ENCODE measurements around the gene MICOS13.

MICOS13 gene

GRCh38 chr19:5676105-5676771 lies 4.1 kb downstream of the MICOS13 start:
- Histone ChIP-seq H3K4me1 (ENCODE audit: control insufficient read depth, insufficient read depth, low read length) (peaks cover 19% of the 10 kb centered on the region), H3K4me3 (ENCODE audit: low read length in 2 of 2) (no peak overlapping the region), H3K27ac (ENCODE audit: low read length) (no peak overlapping the region), H3K9ac (ENCODE audit: low read length in 2 of 2) (no peak overlapping the region), H3K27me3 (ENCODE audit: control insufficient read depth in 1 of 2, insufficient read depth in 2 of 2, low read length in 2 of 2) (no peaks in the 10 kb centered on the region), H3K9me3 (ENCODE audit: control insufficient read depth in 2 of 2, low read length in 2 of 2) (no peaks in the 10 kb centered on the region), H3K36me3 (ENCODE audit: control insufficient read depth in 2 of 2, insufficient read depth in 2 of 2, low read length in 2 of 2) (peaks cover 0 to 4% of the 10 kb centered on the region in 2 donors)

GRCh38 chr19:5674714-5675113 lies 5.6 kb downstream of the MICOS13 start:
- peaks cover 8% of the 10 kb centered on the region for H3K4me1 ChIP-seq (ENCODE audit: control insufficient read depth, insufficient read depth, low read length)
- no peak overlapping the region for H3K9ac ChIP-seq (ENCODE audit: low read length in 2 of 2)
- no peaks in the 10 kb centered on the region for H3K27me3 ChIP-seq (ENCODE audit: control insufficient read depth in 1 of 2, insufficient read depth in 2 of 2, low read length in 2 of 2)
- H3K27ac ChIP-seq (ENCODE audit: low read length), result no peak overlapping the region
- no peak overlapping the region for H3K4me3 ChIP-seq (ENCODE audit: low read length in 2 of 2)
- H3K9me3 ChIP-seq (ENCODE audit: control insufficient read depth in 2 of 2, low read length in 2 of 2), result no peaks in the 10 kb centered on the region
- peaks cover under 1 to 4% of the 10 kb centered on the region in 2 donors for H3K36me3 ChIP-seq (ENCODE audit: control insufficient read depth in 2 of 2, insufficient read depth in 2 of 2, low read length in 2 of 2)

- Histone ChIP-seq H3K9ac (ENCODE audit: low read length in 2 of 2) (no peak overlapping the region), H3K4me1 (ENCODE audit: control insufficient read depth, insufficient read depth, low read length) (no peaks in the 10 kb centered on the region), H3K4me3 (ENCODE audit: low read length in 2 of 2) (no peak overlapping the region), H3K27me3 (ENCODE audit: control insufficient read depth in 1 of 2, insufficient read depth in 2 of 2, low read length in 2 of 2) (no peaks in the 10 kb centered on the region), H3K27ac (ENCODE audit: low read length) (no peak overlapping the region), H3K9me3 (ENCODE audit: control insufficient read depth in 2 of 2, low read length in 2 of 2) (no peaks in the 10 kb centered on the region), H3K36me3 (ENCODE audit: control insufficient read depth in 2 of 2, insufficient read depth in 2 of 2, low read length in 2 of 2) (peaks cover 9 to 13% of the 10 kb centered on the region in 2 donors)
Measured at GRCh38 chr19:5673752-5674151, 6.6 kb downstream of the MICOS13 start.

- Histone ChIP-seq H3K27ac (ENCODE audit: low read length) (no peak overlapping the region), H3K36me3 (ENCODE audit: control insufficient read depth in 2 of 2, insufficient read depth in 2 of 2, low read length in 2 of 2) (peaks cover 9 to 13% of the 10 kb centered on the region in 2 donors), H3K9ac (ENCODE audit: low read length in 2 of 2) (no peak overlapping the region), H3K27me3 (ENCODE audit: control insufficient read depth in 1 of 2, insufficient read depth in 2 of 2, low read length in 2 of 2) (no peaks in the 10 kb centered on the region), H3K4me3 (ENCODE audit: low read length in 2 of 2) (no peak overlapping the region), H3K4me1 (ENCODE audit: control insufficient read depth, insufficient read depth, low read length) (no peaks in the 10 kb centered on the region), H3K9me3 (ENCODE audit: control insufficient read depth in 2 of 2, low read length in 2 of 2) (no peaks in the 10 kb centered on the region)
Measured at GRCh38 chr19:5672708-5673459, 7.4 kb downstream of the MICOS13 start.

- Histone ChIP-seq H3K36me3 (ENCODE audit: control insufficient read depth in 2 of 2, insufficient read depth in 2 of 2, low read length in 2 of 2) (peaks cover 20 to 24% of the 10 kb centered on the region in 2 donors), H3K27ac (ENCODE audit: low read length) (no peak overlapping the region), H3K4me1 (ENCODE audit: control insufficient read depth, insufficient read depth, low read length) (no peaks in the 10 kb centered on the region), H3K4me3 (ENCODE audit: low read length in 2 of 2) (no peak overlapping the region), H3K27me3 (ENCODE audit: control insufficient read depth in 1 of 2, insufficient read depth in 2 of 2, low read length in 2 of 2) (no peaks in the 10 kb centered on the region), H3K9ac (ENCODE audit: low read length in 2 of 2) (no peak overlapping the region), H3K9me3 (ENCODE audit: control insufficient read depth in 2 of 2, low read length in 2 of 2) (no peaks in the 10 kb centered on the region)
Measured at GRCh38 chr19:5671600-5671999, 8.7 kb downstream of the MICOS13 start.

- no peak overlapping the region for H3K9ac ChIP-seq (ENCODE audit: low read length in 2 of 2)
- H3K27ac ChIP-seq (ENCODE audit: low read length), result no peak overlapping the region
- H3K4me3 ChIP-seq (ENCODE audit: low read length in 2 of 2), result no peak overlapping the region
- H3K27me3 ChIP-seq (ENCODE audit: control insufficient read depth in 1 of 2, insufficient read depth in 2 of 2, low read length in 2 of 2), result no peaks in the 10 kb centered on the region
- no peaks in the 10 kb centered on the region for H3K4me1 ChIP-seq (ENCODE audit: control insufficient read depth, insufficient read depth, low read length)
- no peaks in the 10 kb centered on the region for H3K9me3 ChIP-seq (ENCODE audit: control insufficient read depth in 2 of 2, low read length in 2 of 2)
- H3K36me3 ChIP-seq (ENCODE audit: control insufficient read depth in 2 of 2, insufficient read depth in 2 of 2, low read length in 2 of 2), result peaks cover 42 to 47% of the 10 kb centered on the region in 2 donors
Measured at GRCh38 chr19:5669212-5669611, 11.1 kb downstream of the MICOS13 start.

- H3K27ac ChIP-seq (ENCODE audit: low read length), result no peak overlapping the region
- no peak overlapping the region for H3K4me3 ChIP-seq (ENCODE audit: low read length in 2 of 2)
- H3K36me3 ChIP-seq (ENCODE audit: control insufficient read depth in 2 of 2, insufficient read depth in 2 of 2, low read length in 2 of 2), result peaks cover 55 to 56% of the 10 kb centered on the region in 2 donors
- no peaks in the 10 kb centered on the region for H3K4me1 ChIP-seq (ENCODE audit: control insufficient read depth, insufficient read depth, low read length)
- no peak overlapping the region for H3K9ac ChIP-seq (ENCODE audit: low read length in 2 of 2)
- H3K27me3 ChIP-seq (ENCODE audit: control insufficient read depth in 1 of 2, insufficient read depth in 2 of 2, low read length in 2 of 2), result no peaks in the 10 kb centered on the region
- no peaks in the 10 kb centered on the region for H3K9me3 ChIP-seq (ENCODE audit: control insufficient read depth in 2 of 2, low read length in 2 of 2)
Measured at GRCh38 chr19:5667751-5668271, 12.5 kb downstream of the MICOS13 start.

- H3K9me3 ChIP-seq (ENCODE audit: control insufficient read depth in 2 of 2, low read length in 2 of 2), result no peaks in the 10 kb centered on the region
- no peak overlapping the region for H3K9ac ChIP-seq (ENCODE audit: low read length in 2 of 2)
- peaks cover 55 to 60% of the 10 kb centered on the region in 2 donors for H3K36me3 ChIP-seq (ENCODE audit: control insufficient read depth in 2 of 2, insufficient read depth in 2 of 2, low read length in 2 of 2)
- no peaks in the 10 kb centered on the region for H3K27me3 ChIP-seq (ENCODE audit: control insufficient read depth in 1 of 2, insufficient read depth in 2 of 2, low read length in 2 of 2)
- no peaks in the 10 kb centered on the region for H3K4me1 ChIP-seq (ENCODE audit: control insufficient read depth, insufficient read depth, low read length)
- H3K4me3 ChIP-seq (ENCODE audit: low read length in 2 of 2), result no peak overlapping the region
- no peak overlapping the region for H3K27ac ChIP-seq (ENCODE audit: low read length)
Measured at GRCh38 chr19:5666921-5667610, 13.2 kb downstream of the MICOS13 start.

GRCh38 chr19:5665781-5666513 lies 14.4 kb downstream of the MICOS13 start:
- no peak overlapping the region for H3K27ac ChIP-seq (ENCODE audit: low read length)
- no peaks in the 10 kb centered on the region for H3K27me3 ChIP-seq (ENCODE audit: control insufficient read depth in 1 of 2, insufficient read depth in 2 of 2, low read length in 2 of 2)
- no peaks in the 10 kb centered on the region for H3K9me3 ChIP-seq (ENCODE audit: control insufficient read depth in 2 of 2, low read length in 2 of 2)
- no peak overlapping the region for H3K9ac ChIP-seq (ENCODE audit: low read length in 2 of 2)
- no peak overlapping the region for H3K4me3 ChIP-seq (ENCODE audit: low read length in 2 of 2)
- peaks cover 62 to 69% of the 10 kb centered on the region in 2 donors for H3K36me3 ChIP-seq (ENCODE audit: control insufficient read depth in 2 of 2, insufficient read depth in 2 of 2, low read length in 2 of 2)
- no peaks in the 10 kb centered on the region for H3K4me1 ChIP-seq (ENCODE audit: control insufficient read depth, insufficient read depth, low read length)

- no peak overlapping the region for H3K4me3 ChIP-seq (ENCODE audit: low read length in 2 of 2)
- H3K36me3 ChIP-seq (ENCODE audit: control insufficient read depth in 2 of 2, insufficient read depth in 2 of 2, low read length in 2 of 2), result peaks cover 69 to 80% of the 10 kb centered on the region in 2 donors
Measured at GRCh38 chr19:5664515-5664914, 15.8 kb downstream of the MICOS13 start.

More at GRCh38 chr19:5664515-5664914, 15.8 kb downstream of the MICOS13 start:
- Histone ChIP-seq H3K9me3 (ENCODE audit: control insufficient read depth in 2 of 2, low read length in 2 of 2) (no peaks in the 10 kb centered on the region), H3K27ac (ENCODE audit: low read length) (no peak overlapping the region), H3K27me3 (ENCODE audit: control insufficient read depth in 1 of 2, insufficient read depth in 2 of 2, low read length in 2 of 2) (no peaks in the 10 kb centered on the region), H3K9ac (ENCODE audit: low read length in 2 of 2) (no peak overlapping the region), H3K4me1 (ENCODE audit: control insufficient read depth, insufficient read depth, low read length) (no peaks in the 10 kb centered on the region)
